GM12878 (cell line): ENCODE measurements around the gene EYA2. TPM values are rescaled to one million over a fixed set of nuclear protein-coding genes. Genes with fewer than 3 reads are reported as not detected.

Source experiments
- ATAC-seq: fragments of 200-7000 bp; cut with Tn5 transposase; 3 replicates; pipeline ENCODE4 v1.9.1; 2020; ENCODE audit warnings: mild to moderate bottlenecking, moderate library complexity
- BruUV-seq: library from RNA; stranded (reverse); fragments of 400-500 nt; replicated peaks from 2 replicates; lab custom pipeline; 2021; lab: Mats Ljungman, UMichigan
- CTCF ChIA-PET: fragments of 300-600 bp; sonication (Branson Sonifier 250); formaldehyde crosslinking; extraction: SDS; loops from one replicate; lab custom pipeline; 2021; ENCODE audit warnings: inconsistent platforms; lab: Yijun Ruan, JAX
- POLR2A ChIA-PET: fragments of 350-600 bp; formaldehyde crosslinking; extraction: SDS; loops from one replicate; lab custom pipeline; 2021; ENCODE audit warnings: inconsistent platforms; lab: Charles Lee
- RAD21 ChIA-PET: fragments of 300-600 bp; sonication (Branson Sonifier 250); formaldehyde crosslinking; loops from one replicate; lab custom pipeline; 2023; ENCODE audit warnings: antibody characterized with exemption; ENCODE audit not compliant: unreplicated experiment; lab: Charles Lee
- SMC1A ChIA-PET: fragments of 300-600 bp; sonication (Branson Sonifier 250); formaldehyde crosslinking; loops from one replicate; lab custom pipeline; 2023; ENCODE audit not compliant: unreplicated experiment, uncharacterized antibody; lab: Charles Lee
- DNase-seq: peaks from one replicate; pipeline ENCODE4 v3.0.0-alpha.2; 2011; ENCODE audit warnings: low read depth, low spot score
- FAIRE-seq: peaks from 3 replicates; lab custom pipeline; 2011; peaks lifted over from hg19 to GRCh38; lab: Jason Lieb, UNC
- H2AFZ ChIP-seq: 2 replicates; pipeline ENCODE4 v1.6.0; 2011; ENCODE audit warnings: low read depth, low read length, control low read depth; ENCODE audit not compliant: control insufficient read depth
- H3K27ac ChIP-seq: 2 replicates; pipeline ENCODE4 v1.5.1; 2011; ENCODE audit warnings: control low read depth; ENCODE audit not compliant: control insufficient read depth, insufficient read depth
- H3K27me3 ChIP-seq, 2 experiments: replicated peaks in 1 of 2; 2 replicates each; pipeline versions ENCODE4 v1.6.0 to v1.6.1; 2011; ENCODE audit warnings: low read length in 1 of 2; ENCODE audit not compliant: control insufficient read depth in 2 of 2, insufficient read depth in 2 of 2
- H3K36me3 ChIP-seq, 2 experiments: 2 replicates each; pipeline ENCODE4 v1.5.1; 2011; ENCODE audit warnings: low read length in 1 of 2; ENCODE audit not compliant: control insufficient read depth in 2 of 2, insufficient read depth in 2 of 2
- H3K4me1 ChIP-seq: 2 replicates; pipeline ENCODE4 v1.6.1; 2011; ENCODE audit warnings: mild to moderate bottlenecking, low read length, moderate library complexity, mixed read lengths; ENCODE audit not compliant: control insufficient read depth, insufficient read depth
- H3K4me2 ChIP-seq: 2 replicates; pipeline ENCODE4 v1.6.0; 2011; ENCODE audit warnings: control low read depth; ENCODE audit not compliant: control insufficient read depth, insufficient read depth
- H3K4me3 ChIP-seq: fragments of 200-600 bp; sonication (generic); 2 replicates; pipeline ENCODE4 v1.5.1; 2016
- H3K79me2 ChIP-seq: 2 replicates; pipeline ENCODE4 v1.6.0; 2011; ENCODE audit warnings: low read length; ENCODE audit not compliant: control insufficient read depth, insufficient read depth
- H3K9ac ChIP-seq: 2 replicates; pipeline ENCODE4 v1.8.0; 2011; ENCODE audit warnings: low read length, control low read depth, mixed read lengths; ENCODE audit not compliant: control insufficient read depth, insufficient read depth
- H3K9me3 ChIP-seq: replicated peaks from 3 replicates; pipeline ENCODE4 v1.5.1; 2011; ENCODE audit warnings: mild to moderate bottlenecking, low read length; ENCODE audit not compliant: control insufficient read depth, insufficient read depth
- H4K20me1 ChIP-seq: 2 replicates; pipeline ENCODE4 v1.6.0; 2011; ENCODE audit not compliant: control insufficient read depth, insufficient read depth
- BCLAF1 ChIP-seq: fragments of 450-650 bp; IDR thresholded peaks from 2 replicates; pipeline ENCODE4 v1.6.1; 2017; ENCODE audit warnings: antibody characterized with exemption, mild to moderate bottlenecking, moderate library complexity
- BHLHE40 ChIP-seq, 2 experiments: fragments of 450-650 bp in 1 of 2; IDR thresholded peaks; 2 replicates each; pipeline ENCODE4 v1.6.1; 2011 to 2017; ENCODE audit warnings: low read depth in 2 of 2, borderline replicate concordance in 1 of 2, improper control_type of control experiment in 1 of 2, low read length in 1 of 2, mild to moderate bottlenecking in 1 of 2
- IKZF2 ChIP-seq, 2 experiments: fragments of 450-650 bp; IDR thresholded peaks; 2 replicates each; pipeline ENCODE4 v1.6.1; 2017; ENCODE audit warnings: mild to moderate bottlenecking in 2 of 2, moderate library complexity in 2 of 2
- WGBS: methylation state at CpG from one replicate; pipeline ENCODE4 v1.1.6; 2016; ENCODE audit warnings: low lambda C conversion rate; ENCODE audit not compliant: insufficient replicate concordance, insufficient coverage; ENCODE audit errors: missing lambda C conversion rate; 5-methylcytosine and 5-hydroxymethylcytosine counted together
- in situ Hi-C: fragments of 300-500 bp; cut with MboI; formaldehyde crosslinking; loops from 9 replicates; pipeline ENCODE4 v1.14.3; 2018; ENCODE audit warnings: mixed read lengths
- intact Hi-C: fragments of 100-400 bp; cut with micrococcal nuclease; formaldehyde crosslinking; loops from one replicate; pipeline ENCODE4 v1.14.2; 2022; ENCODE audit not compliant: unreplicated experiment
- polyA plus RNA-seq, 11 experiments: library from polyadenylated mRNA; depleted of rRNA in 4 of 11; unstranded in 6 of 11; stranded (reverse) in 5 of 11; fragments of >200 nt; fragmentation: Nextera tagmentation in 4 of 11; fragmentation: Illumina TruSeq in 1 of 11; extraction: Ambion mirVana in 4 of 11; extraction: Trizol in 1 of 11; gene quantifications; 1 replicate in 1 of 11; 2 replicates in 10 of 11; pipeline versions ENCODE4 v1.2.1 to v1.2.3, GENCODE V29; 2011 to 2016; ENCODE audit warnings: inconsistent platforms in 2 of 11, missing spikeins in 2 of 11, low read depth in 1 of 11
- total RNA-seq, 4 experiments: library from RNA; depleted of rRNA in 3 of 4; stranded (reverse); fragments of >200 nt in 3 of 4; fragmentation: Illumina TruSeq in 1 of 4; extraction: Trizol in 1 of 4; gene quantifications; 2 replicates each; pipeline versions ENCODE4 v1.2.1 to v1.2.3, GENCODE V29; 2013 to 2021
- TF ChIP-seq, protein P1 (sequence below): fragments of 450-650 bp; conservative IDR thresholded peaks from 2 replicates; pipeline ENCODE4 v1.6.1; 2017; ENCODE audit warnings: mild to moderate bottlenecking, moderate library complexity

The EYA2 gene
- total and polyA plus RNA-seq, 10 of the 15 experiments (the other 5 are each of a cell fraction or from before 2014, with no cell fraction given), result 0.20 TPM; not detected in 9

GRCh38 chr20:46979603-46980241 is 85.1 kb downstream of the EYA2 start:
- ChIA-PET SMC1A (interaction anchor here (0.8 to 1.3 kb wide), 5 partner anchors 9 to 45 kb away, joined by 3 to 6 read pairs (median 4); no protein-coding TSS in a partner anchor), RAD21 (interaction anchor here (1.3 kb wide), 1 partner anchor 15 kb away, joined by 4 read pairs; no protein-coding TSS in a partner anchor)
- peak; percentile 20 for DNase-seq

More at GRCh38 chr20:46979603-46980241, 85.1 kb downstream of the EYA2 start:
- H3K4me2 ChIP-seq, result no peak overlapping the region
- FAIRE-seq (no peak), ATAC-seq (peak; percentile 83)
- no peaks in the 10 kb centered on the region; the same call in 2 of the 3 replicates for H3K9me3 ChIP-seq
- no TSS peak for BruUV-seq
- no peaks in the 10 kb centered on the region; a peak in 1 of 4 replicates for H3K27me3 ChIP-seq
- TF ChIP-seq BCLAF1, result no peak
- peak; percentile 65 to 77 for TF ChIP-seq BHLHE40 (IDR thresholded peaks at IDR 0.05; ENCODE audit: borderline replicate concordance in 1 of 2, low read depth in 2 of 2, low read length in 1 of 2)
- TF ChIP-seq, protein P1, sequence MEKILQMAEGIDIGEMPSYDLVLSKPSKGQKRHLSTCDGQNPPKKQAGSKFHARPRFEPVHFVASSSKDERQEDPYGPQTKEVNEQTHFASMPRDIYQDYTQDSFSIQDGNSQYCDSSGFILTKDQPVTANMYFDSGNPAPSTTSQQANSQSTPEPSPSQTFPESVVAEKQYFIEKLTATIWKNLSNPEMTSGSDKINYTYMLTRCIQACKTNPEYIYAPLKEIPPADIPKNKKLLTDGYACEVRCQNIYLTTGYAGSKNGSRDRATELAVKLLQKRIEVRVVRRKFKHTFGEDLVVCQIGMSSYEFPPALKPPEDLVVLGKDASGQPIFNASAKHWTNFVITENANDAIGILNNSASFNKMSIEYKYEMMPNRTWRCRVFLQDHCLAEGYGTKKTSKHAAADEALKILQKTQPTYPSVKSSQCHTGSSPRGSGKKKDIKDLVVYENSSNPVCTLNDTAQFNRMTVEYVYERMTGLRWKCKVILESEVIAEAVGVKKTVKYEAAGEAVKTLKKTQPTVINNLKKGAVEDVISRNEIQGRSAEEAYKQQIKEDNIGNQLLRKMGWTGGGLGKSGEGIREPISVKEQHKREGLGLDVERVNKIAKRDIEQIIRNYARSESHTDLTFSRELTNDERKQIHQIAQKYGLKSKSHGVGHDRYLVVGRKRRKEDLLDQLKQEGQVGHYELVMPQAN, result no peak
- TF ChIP-seq IKZF2 (IDR thresholded peaks at IDR 0.05), result peak; percentile 25 to 48; a peak in 2 of 4 replicates
- TF ChIP-seq, all 136 proteins: peak for 2
- Histone ChIP-seq H3K27ac (no peak overlapping the region), H3K4me3 (no peak overlapping the region), H3K79me2 (no peaks in the 10 kb centered on the region), H3K4me1 (no peaks in the 10 kb centered on the region), H3K36me3 (no peaks in the 10 kb centered on the region), H2AFZ (no peak overlapping the region), H3K9ac (no peak overlapping the region), H4K20me1 (no peaks in the 10 kb centered on the region)
- 6% methylated on average over 8 of the region's 8 CpGs for WGBS
- POLR2A ChIA-PET, result interaction anchor here (1.0 kb wide), 1 partner anchor 9 kb away, joined by 3 read pairs; no protein-coding TSS in a partner anchor
- intact Hi-C loops (loop anchor here (10.0 kb wide), 1 partner anchor 55 kb away; no protein-coding TSS in a partner anchor), in situ Hi-C loops (no loop called here)
- CTCF ChIA-PET, result interaction anchor here (0.6 to 2.0 kb wide), 2 partner anchors 9 to 11 kb away, joined by 4 to 6 read pairs; no protein-coding TSS in a partner anchor
